ENCODE results near the gene PLCH1. TPM values are rescaled to one million over a fixed set of nuclear protein-coding genes. Genes with fewer than 3 reads are reported as not detected.

Gene PLCH1
- total and polyA plus RNA-seq, 9 of the 15 experiments (the other 6 are each of a cell fraction or from before 2014, with no cell fraction given) = 0.17 to 0.62 (median 0.40) TPM

DNA sequence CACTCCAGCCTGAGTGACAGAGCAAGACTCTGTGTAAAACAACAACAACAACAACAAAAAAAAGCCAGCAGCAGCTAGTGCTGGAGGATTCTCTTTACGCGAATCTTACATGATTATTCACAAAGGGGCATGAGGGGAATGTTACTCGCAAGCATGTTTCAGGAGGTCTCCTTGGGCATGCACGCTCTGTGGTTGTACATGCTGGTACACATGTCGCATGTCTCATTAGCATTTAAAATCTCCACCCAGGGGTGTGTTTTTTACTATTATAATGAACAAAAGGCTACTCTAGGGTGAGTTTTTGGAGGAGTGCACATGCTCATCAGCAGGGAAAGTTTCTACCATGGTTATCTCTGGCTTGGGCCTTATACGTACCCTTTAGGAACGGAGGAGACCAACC is 12.7 kb upstream of the PLCH1 start (continued):
- TF ChIP-seq, protein P1, sequence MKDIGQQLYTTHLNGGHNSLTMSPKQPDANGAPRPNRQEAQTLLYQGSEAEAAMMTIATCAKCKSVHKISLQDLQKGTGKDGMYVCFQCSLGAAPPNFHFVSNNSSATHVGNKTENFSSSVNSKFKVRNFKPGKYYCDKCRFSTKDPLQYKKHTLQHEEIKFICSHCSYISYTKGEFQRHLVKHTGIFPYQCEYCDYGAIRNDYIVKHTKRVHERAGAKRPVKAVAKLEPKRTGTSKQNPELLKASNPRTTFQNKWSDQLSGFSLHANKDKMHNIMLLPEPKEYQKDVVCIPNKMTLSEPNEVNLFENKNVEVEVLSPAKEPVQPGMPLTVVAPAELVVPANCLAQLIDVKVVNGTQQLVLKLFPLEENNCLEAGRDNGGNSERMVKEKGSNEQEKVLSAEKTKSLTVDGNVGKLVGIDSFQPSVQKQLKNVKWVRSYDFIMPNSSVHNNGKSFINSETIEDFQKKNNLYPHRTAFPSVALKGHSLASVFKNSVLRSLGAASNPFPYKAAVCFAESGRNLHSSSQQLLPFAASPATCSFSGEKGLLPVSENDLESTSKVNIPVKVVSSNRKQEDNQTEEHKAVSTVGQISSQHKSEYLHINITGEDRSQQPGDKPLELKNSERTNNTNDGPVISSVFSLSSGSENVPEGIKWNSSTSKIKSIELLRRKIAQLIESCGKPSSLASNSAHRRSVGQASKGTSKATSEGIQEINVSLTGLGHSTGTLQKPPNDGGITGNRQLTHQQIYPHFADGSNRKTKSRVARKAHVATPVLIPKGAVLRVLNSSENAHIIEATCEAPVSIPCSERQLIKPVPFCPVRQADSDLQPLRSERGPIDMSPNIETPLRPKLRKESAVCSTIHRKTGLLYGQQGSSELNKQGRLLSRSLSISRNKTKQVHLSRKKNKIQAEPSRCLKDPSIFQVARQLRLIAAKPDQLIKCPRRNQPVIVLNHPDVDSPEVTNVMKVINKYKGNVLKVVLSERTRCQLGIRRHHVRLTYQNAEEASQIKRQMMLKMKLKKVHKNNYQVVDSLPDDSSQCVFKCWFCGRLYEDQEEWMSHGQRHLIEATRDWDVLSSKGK (CRISPR knock-in tag; IDR thresholded peaks at IDR 0.05) = no peak

DNA sequence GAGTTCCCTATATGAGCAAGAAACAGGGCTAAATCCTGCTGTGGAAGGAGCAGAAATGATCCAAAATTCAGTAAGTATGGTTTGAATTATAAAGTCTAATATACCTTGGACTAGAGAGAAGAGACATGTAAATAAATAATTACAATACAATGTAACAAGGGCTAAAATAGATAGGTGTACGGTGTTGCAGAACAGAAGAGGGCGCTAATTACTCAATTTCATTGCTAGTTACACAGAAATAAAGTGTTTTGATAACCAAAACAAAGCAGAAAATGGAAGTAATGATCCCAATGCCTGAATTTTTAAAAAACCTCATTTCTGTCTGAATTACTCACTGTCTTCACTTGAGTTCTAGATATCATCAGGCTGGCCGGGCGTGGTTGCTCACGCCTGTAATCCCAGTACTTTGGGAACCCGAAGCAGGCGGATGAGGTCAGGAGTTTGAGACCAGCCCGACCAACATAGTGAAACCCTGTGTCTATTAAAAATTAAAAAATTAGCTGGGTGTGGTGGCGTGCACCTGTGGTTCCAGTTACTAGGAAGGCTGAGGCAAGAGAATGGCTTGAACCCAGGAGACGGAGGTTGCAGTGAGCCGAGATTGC is 8.3 kb upstream of the PLCH1 start:
- Histone ChIP-seq H3K4me2 (ENCODE audit: insufficient read depth, low read length) (no peak overlapping the region), H2AFZ (ENCODE audit: low read depth, low read length) (0 out of 2 replicates have a peak overlapping the region, but pooled peaks have one; percentile 48), H3K9me1 (ENCODE audit: control insufficient read depth, insufficient read depth, low read length) (no peaks in the 10 kb centered on the region), H3K27me3 (ENCODE audit: control insufficient read depth in 2 of 2, insufficient read depth in 2 of 2, low read length in 2 of 2) (no peaks in the 10 kb centered on the region), H4K20me1 (replicated peaks; ENCODE audit: control insufficient read depth, insufficient read depth, low read length) (no peaks in the 10 kb centered on the region), H3K4me3 (no peak overlapping the region), H3K79me2 (ENCODE audit: control insufficient read depth, insufficient read depth, low read length) (no peaks in the 10 kb centered on the region), H3K9ac (ENCODE audit: insufficient read depth in 1 of 2, low read depth in 2 of 2, low read length in 2 of 2) (no peak overlapping the region; a peak in 1 of 4 replicates), H3K9me3 (replicated peaks; ENCODE audit: control insufficient read depth, insufficient read depth, low read depth, low read length) (no peaks in the 10 kb centered on the region), H3K4me1 (replicated peaks in 1 of 2; ENCODE audit: control insufficient read depth in 2 of 2, insufficient read depth in 2 of 2, low read length in 2 of 2) (peaks cover 0 to 5% of the 10 kb centered on the region in 2 experiments; a peak in 2 of 5 replicates), H3K27ac (ENCODE audit: extremely low read depth, low read depth, low read length) (no peak overlapping the region), H3K36me3 (ENCODE audit: control insufficient read depth, insufficient read depth, low read length) (no peaks in the 10 kb centered on the region)
- intact Hi-C loops (cut with micrococcal nuclease) (loop anchor here (1.0 kb wide), 3 partner anchors 53 to 230 kb away; partner anchors contain the start of gene C3orf33), in situ Hi-C loops (cut with MboI) (no loop called here)
- BruUV-seq (replicated peaks) = no TSS peak
- FAIRE-seq (peak; percentile 84), DNase-seq (ENCODE audit: extremely low read depth in 1 of 4, low spot score in 3 of 4) (peak in 2 of 4 experiments; percentile 39 to 57), ATAC-seq (peak; percentile 89)
- ChIA-PET CTCF (ENCODE audit: low intra/inter-chr PET ratio) (interaction anchor here (0.6 kb wide), 1 partner anchor 1636 kb away, joined by 3 read pairs; no protein-coding TSS in a partner anchor), POLR2A (interaction anchor here (0.6 kb wide), 1 partner anchor 11 kb away, joined by 3 read pairs; no protein-coding TSS in a partner anchor)
- WGBS (ENCODE audit: insufficient coverage, low coverage, missing lambda C conversion rate) = 36% methylated on average over 11 of the region's 11 CpGs
- TF ChIP-seq DEAF1 (CRISPR knock-in tag; IDR thresholded peaks at IDR 0.05) (peak; percentile 70; the same call in 1 of the 2 replicates), RAD21 (CRISPR knock-in tag; conservative IDR thresholded peaks at IDR 0.05 in 1 of 2, IDR thresholded peaks at IDR 0.05 in 1 of 2) (peak; percentile 71 to 92)
- TF ChIP-seq, protein P2, sequence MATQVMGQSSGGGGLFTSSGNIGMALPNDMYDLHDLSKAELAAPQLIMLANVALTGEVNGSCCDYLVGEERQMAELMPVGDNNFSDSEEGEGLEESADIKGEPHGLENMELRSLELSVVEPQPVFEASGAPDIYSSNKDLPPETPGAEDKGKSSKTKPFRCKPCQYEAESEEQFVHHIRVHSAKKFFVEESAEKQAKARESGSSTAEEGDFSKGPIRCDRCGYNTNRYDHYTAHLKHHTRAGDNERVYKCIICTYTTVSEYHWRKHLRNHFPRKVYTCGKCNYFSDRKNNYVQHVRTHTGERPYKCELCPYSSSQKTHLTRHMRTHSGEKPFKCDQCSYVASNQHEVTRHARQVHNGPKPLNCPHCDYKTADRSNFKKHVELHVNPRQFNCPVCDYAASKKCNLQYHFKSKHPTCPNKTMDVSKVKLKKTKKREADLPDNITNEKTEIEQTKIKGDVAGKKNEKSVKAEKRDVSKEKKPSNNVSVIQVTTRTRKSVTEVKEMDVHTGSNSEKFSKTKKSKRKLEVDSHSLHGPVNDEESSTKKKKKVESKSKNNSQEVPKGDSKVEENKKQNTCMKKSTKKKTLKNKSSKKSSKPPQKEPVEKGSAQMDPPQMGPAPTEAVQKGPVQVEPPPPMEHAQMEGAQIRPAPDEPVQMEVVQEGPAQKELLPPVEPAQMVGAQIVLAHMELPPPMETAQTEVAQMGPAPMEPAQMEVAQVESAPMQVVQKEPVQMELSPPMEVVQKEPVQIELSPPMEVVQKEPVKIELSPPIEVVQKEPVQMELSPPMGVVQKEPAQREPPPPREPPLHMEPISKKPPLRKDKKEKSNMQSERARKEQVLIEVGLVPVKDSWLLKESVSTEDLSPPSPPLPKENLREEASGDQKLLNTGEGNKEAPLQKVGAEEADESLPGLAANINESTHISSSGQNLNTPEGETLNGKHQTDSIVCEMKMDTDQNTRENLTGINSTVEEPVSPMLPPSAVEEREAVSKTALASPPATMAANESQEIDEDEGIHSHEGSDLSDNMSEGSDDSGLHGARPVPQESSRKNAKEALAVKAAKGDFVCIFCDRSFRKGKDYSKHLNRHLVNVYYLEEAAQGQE (IDR thresholded peaks at IDR 0.05; ENCODE audit: borderline replicate concordance) = peak; percentile 78; the same call in 1 of the 2 replicates
- TF ChIP-seq, protein P2 (CRISPR knock-in tag; IDR thresholded peaks at IDR 0.05; ENCODE audit: low read depth) = no peak

Measured in K562 (cell line).